KMS-11 (cell line): Measurements from ENCODE around the gene SPIN3.
A peak's percentile ranks its signal among the peaks of the same experiment; 100 is the strongest.

ENCODE experiments used
- H2AFZ ChIP-seq: fragments of 200-600 bp; sonication (generic); 2 replicates; pipeline ENCODE4 v1.6.1; 2016; ENCODE audit warnings: antibody characterized with exemption, mixed run types, low read depth
- H3K27ac ChIP-seq: fragments of 200-600 bp; sonication (generic); 2 replicates; pipeline ENCODE4 v1.6.1; 2016; ENCODE audit warnings: mild to moderate bottlenecking, mixed run types
- H3K27me3 ChIP-seq: fragments of 200-600 bp; sonication (generic); 2 replicates; pipeline ENCODE4 v1.6.1; 2017; ENCODE audit warnings: mild to moderate bottlenecking, low read depth, mixed run types, moderate library complexity; ENCODE audit not compliant: insufficient read depth
- H3K36me3 ChIP-seq: fragments of 200-600 bp; sonication (generic); 2 replicates; pipeline ENCODE4 v1.6.1; 2017; ENCODE audit warnings: mild to moderate bottlenecking, mixed run types; ENCODE audit not compliant: insufficient read depth
- H3K4me1 ChIP-seq: fragments of 200-600 bp; sonication (generic); 2 replicates; pipeline ENCODE4 v1.6.1; 2016; ENCODE audit warnings: mild to moderate bottlenecking, low read depth, mixed run types; ENCODE audit not compliant: poor library complexity, severe bottlenecking
- H3K4me2 ChIP-seq: fragments of 200-600 bp; sonication (generic); 2 replicates; pipeline ENCODE4 v1.7.0; 2016; ENCODE audit warnings: mild to moderate bottlenecking, mixed run types
- H3K4me3 ChIP-seq: fragments of 200-600 bp; sonication (generic); IDR thresholded peaks from 2 replicates; pipeline ENCODE4 v1.6.1; 2017; ENCODE audit warnings: low read depth, low read length, mixed read lengths; ENCODE audit not compliant: insufficient read depth
- H3K79me2 ChIP-seq: fragments of 200-600 bp; sonication (generic); 2 replicates; pipeline ENCODE4 v1.6.1; 2016; ENCODE audit warnings: low read depth, mixed run types; ENCODE audit not compliant: insufficient read depth
- H3K9ac ChIP-seq: fragments of 200-600 bp; sonication (generic); 2 replicates; pipeline ENCODE4 v1.6.1; 2016; ENCODE audit warnings: mild to moderate bottlenecking, mixed run types
- H4K20me1 ChIP-seq: fragments of 200-600 bp; sonication (generic); 2 replicates; pipeline ENCODE4 v1.6.1; 2016; ENCODE audit warnings: mild to moderate bottlenecking, mixed run types; ENCODE audit not compliant: insufficient read depth
- TF ChIP-seq, protein P1 (sequence below): fragments of 200-600 bp; sonication (generic); conservative IDR thresholded peaks from 2 replicates; pipeline ENCODE4 v1.6.1; 2017; ENCODE audit warnings: low read depth, mild to moderate bottlenecking, antibody characterized with exemption, low read length, moderate library complexity, mixed read lengths

The SPIN3 gene

DNA sequence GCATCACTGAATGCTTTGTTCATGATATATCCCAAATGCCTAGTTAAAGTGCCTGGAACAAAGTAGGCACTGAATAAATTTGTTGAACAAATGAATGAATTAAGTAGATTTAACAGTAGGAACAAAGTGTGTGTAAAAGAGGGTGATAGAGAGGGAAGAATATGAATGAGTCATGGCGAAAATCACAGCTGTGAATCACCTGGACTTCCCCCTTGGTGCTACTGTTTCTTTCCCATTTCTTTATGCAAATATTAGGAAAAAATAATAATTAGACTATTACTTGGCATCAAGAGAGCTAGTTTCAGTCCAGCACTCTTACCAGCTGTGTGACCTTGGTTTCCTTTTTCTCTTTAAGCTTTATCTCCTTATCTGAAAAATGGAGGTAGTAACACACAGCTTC lies 9.2 kb downstream of the SPIN3 start:
- Histone ChIP-seq H2AFZ (no peak overlapping the region), H4K20me1 (no peaks in the 10 kb centered on the region), H3K4me3 (no peak overlapping the region), H3K4me1 (no peaks in the 10 kb centered on the region), H3K36me3 (no peaks in the 10 kb centered on the region), H3K27ac (no peak overlapping the region), H3K4me2 (no peak overlapping the region), H3K9ac (no peak overlapping the region), H3K79me2 (no peaks in the 10 kb centered on the region), H3K27me3 (no peaks in the 10 kb centered on the region)
- TF ChIP-seq, protein P1, sequence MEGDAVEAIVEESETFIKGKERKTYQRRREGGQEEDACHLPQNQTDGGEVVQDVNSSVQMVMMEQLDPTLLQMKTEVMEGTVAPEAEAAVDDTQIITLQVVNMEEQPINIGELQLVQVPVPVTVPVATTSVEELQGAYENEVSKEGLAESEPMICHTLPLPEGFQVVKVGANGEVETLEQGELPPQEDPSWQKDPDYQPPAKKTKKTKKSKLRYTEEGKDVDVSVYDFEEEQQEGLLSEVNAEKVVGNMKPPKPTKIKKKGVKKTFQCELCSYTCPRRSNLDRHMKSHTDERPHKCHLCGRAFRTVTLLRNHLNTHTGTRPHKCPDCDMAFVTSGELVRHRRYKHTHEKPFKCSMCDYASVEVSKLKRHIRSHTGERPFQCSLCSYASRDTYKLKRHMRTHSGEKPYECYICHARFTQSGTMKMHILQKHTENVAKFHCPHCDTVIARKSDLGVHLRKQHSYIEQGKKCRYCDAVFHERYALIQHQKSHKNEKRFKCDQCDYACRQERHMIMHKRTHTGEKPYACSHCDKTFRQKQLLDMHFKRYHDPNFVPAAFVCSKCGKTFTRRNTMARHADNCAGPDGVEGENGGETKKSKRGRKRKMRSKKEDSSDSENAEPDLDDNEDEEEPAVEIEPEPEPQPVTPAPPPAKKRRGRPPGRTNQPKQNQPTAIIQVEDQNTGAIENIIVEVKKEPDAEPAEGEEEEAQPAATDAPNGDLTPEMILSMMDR: no peak

DNA sequence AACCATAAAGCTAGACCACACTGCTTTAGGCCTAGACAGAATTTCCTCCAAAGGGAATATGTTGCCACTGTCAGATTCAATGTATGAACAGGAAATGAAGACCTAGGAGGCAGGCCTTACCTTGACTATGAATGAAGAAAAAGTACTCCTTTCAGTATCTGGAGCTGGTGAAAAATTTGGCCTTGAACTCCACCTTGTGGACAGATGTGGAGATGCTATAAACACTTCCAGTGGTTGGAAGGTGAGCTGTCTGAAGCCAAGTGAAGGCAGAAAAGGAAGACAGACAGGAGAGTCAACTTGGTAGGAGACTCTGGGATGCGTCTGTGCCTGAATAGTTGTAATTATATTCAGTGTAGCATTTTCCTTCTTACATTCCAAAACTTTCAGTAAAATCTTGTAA lies 17.2 kb downstream of the SPIN3 start:
- H3K36me3 ChIP-seq: no peaks in the 10 kb centered on the region

DNA sequence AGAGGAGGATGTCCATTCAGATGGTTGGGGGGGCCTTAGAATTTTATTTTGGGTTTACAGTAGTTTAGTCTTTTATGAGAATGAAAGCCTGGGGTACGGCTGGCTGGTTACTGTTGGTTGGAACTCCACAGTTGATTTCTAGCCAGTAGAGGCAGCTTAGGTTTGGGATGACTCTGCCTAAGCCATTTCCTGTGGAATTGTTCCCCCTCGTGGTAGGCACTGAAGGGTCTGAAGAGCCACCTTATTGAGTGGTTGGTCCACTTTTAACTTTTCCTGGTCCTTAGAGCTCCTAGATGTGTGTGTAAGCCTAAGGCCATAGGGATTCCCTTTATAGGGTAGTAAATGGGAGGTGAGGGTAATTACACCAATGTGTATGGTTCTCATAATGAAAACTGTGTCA lies 19.7 kb downstream of the SPIN3 start:
- H3K4me3 ChIP-seq: no peak overlapping the region
- H3K4me2 ChIP-seq: no peak overlapping the region
- H3K27ac ChIP-seq: no peak overlapping the region
- no peak overlapping the region for H2AFZ ChIP-seq
- H3K79me2 ChIP-seq: no peaks in the 10 kb centered on the region
- H3K27me3 ChIP-seq: no peaks in the 10 kb centered on the region
- no peaks in the 10 kb centered on the region for H3K4me1 ChIP-seq
- TF ChIP-seq, protein P1: no peak
- H4K20me1 ChIP-seq: no peaks in the 10 kb centered on the region
- no peak overlapping the region for H3K9ac ChIP-seq
- no peaks in the 10 kb centered on the region for H3K36me3 ChIP-seq

More for the DNA sequence above, 17.2 kb downstream of the SPIN3 start:
- Histone ChIP-seq H3K4me1 (no peaks in the 10 kb centered on the region), H3K27me3 (no peaks in the 10 kb centered on the region), H4K20me1 (no peaks in the 10 kb centered on the region), H2AFZ (no peak overlapping the region), H3K79me2 (no peaks in the 10 kb centered on the region), H3K9ac (no peak overlapping the region), H3K4me3 (no peak overlapping the region), H3K4me2 (no peak overlapping the region), H3K27ac (no peak overlapping the region)
- TF ChIP-seq, protein P1: peak; percentile 68; the same call in 1 of the 2 replicates

- Histone ChIP-seq H3K4me1 (no peaks in the 10 kb centered on the region), H3K27ac (no peak overlapping the region), H3K79me2 (no peaks in the 10 kb centered on the region), H3K4me3 (no peak overlapping the region), H3K9ac (no peak overlapping the region), H3K4me2 (no peak overlapping the region), H4K20me1 (no peaks in the 10 kb centered on the region), H3K27me3 (no peaks in the 10 kb centered on the region), H3K36me3 (no peaks in the 10 kb centered on the region), H2AFZ (no peak overlapping the region)
- TF ChIP-seq, protein P1: no peak
Observed at GRCh38 chrX:56974408-56974807, 20.9 kb downstream of the SPIN3 start.
